Loucy (cell line): ENCODE results near the gene DBN1.

Experiments
- EZH2phosphoT487 ChIP-seq: fragments of 200-600 bp; IDR thresholded peaks from 2 replicates; pipeline ENCODE4 v1.6.1; 2018; ENCODE audit warnings: antibody characterized with exemption, mild to moderate bottlenecking, moderate library complexity, borderline replicate concordance
- TF ChIP-seq, protein P1 (sequence below): fragments of 200-600 bp; sonication (generic); conservative IDR thresholded peaks from 2 replicates; pipeline ENCODE4 v1.5.1; 2014; ENCODE audit warnings: mild to moderate bottlenecking, antibody characterized with exemption, low read length

DNA sequence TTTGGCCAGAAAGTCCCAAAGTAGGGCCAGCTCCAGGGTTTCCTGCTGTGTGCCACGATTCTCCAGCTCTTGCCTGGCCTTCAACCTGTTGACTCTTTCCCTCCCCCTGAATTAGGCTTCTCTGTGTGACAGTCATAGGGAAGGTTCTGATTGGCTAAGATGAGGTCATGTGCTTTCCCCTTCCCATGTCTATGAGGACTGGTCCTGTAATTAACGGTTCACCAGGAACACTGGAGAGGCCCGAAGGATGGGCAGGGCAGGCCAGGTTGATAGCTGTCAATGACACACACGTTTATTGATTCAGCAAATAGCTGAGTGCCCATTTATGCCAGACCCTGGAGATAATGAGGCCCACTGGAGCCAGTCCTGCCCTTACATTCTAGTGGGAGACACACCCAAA, 35.8 kb downstream of the DBN1 start:
- TF ChIP-seq, protein P1, sequence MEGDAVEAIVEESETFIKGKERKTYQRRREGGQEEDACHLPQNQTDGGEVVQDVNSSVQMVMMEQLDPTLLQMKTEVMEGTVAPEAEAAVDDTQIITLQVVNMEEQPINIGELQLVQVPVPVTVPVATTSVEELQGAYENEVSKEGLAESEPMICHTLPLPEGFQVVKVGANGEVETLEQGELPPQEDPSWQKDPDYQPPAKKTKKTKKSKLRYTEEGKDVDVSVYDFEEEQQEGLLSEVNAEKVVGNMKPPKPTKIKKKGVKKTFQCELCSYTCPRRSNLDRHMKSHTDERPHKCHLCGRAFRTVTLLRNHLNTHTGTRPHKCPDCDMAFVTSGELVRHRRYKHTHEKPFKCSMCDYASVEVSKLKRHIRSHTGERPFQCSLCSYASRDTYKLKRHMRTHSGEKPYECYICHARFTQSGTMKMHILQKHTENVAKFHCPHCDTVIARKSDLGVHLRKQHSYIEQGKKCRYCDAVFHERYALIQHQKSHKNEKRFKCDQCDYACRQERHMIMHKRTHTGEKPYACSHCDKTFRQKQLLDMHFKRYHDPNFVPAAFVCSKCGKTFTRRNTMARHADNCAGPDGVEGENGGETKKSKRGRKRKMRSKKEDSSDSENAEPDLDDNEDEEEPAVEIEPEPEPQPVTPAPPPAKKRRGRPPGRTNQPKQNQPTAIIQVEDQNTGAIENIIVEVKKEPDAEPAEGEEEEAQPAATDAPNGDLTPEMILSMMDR, result no peak
- no peak for TF ChIP-seq EZH2phosphoT487
